PC-3 (cell line): ENCODE results near the gene HAVCR1.

Experiments
- EZH2 ChIP-seq: fragments of 300-600 bp; sonication (generic); IDR thresholded peaks from one replicate; pipeline ENCODE4 v1.6.1; 2017; ENCODE audit warnings: antibody characterized with exemption, mild to moderate bottlenecking, low read length; ENCODE audit not compliant: unreplicated experiment
- EZH2phosphoT487 ChIP-seq: fragments of 300-600 bp; sonication (generic); IDR thresholded peaks from 2 replicates; pipeline ENCODE4 v1.6.1; 2018; ENCODE audit warnings: mild to moderate bottlenecking, antibody characterized with exemption, low read length, borderline replicate concordance
- TF ChIP-seq, protein P1 (sequence below): fragments of 300-600 bp; sonication (generic); conservative IDR thresholded peaks from 2 replicates; pipeline ENCODE4 v1.5.1; 2017; ENCODE audit warnings: antibody characterized with exemption, low read depth, mild to moderate bottlenecking, low read length

DNA sequence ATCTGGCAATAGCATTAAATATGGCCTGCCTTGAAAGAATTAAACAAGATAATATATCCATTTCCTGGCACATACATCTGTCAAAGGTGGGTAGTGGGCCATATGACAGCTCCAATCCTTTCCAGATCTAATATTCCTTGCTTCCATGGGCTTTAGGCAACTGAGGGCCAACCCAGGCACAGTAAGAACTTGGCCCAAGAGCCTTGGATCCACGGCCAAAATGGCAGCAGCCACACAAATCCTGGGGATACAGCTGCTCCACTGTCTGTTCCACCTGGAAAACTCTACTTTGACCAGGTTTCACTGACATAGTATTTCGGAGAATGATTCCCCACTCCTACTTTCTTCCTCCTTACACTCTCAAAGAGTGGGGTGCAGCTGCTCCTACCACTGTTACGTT lies 13.3 kb downstream of the HAVCR1 start:
- TF ChIP-seq EZH2phosphoT487: no peak
- TF ChIP-seq, protein P1, sequence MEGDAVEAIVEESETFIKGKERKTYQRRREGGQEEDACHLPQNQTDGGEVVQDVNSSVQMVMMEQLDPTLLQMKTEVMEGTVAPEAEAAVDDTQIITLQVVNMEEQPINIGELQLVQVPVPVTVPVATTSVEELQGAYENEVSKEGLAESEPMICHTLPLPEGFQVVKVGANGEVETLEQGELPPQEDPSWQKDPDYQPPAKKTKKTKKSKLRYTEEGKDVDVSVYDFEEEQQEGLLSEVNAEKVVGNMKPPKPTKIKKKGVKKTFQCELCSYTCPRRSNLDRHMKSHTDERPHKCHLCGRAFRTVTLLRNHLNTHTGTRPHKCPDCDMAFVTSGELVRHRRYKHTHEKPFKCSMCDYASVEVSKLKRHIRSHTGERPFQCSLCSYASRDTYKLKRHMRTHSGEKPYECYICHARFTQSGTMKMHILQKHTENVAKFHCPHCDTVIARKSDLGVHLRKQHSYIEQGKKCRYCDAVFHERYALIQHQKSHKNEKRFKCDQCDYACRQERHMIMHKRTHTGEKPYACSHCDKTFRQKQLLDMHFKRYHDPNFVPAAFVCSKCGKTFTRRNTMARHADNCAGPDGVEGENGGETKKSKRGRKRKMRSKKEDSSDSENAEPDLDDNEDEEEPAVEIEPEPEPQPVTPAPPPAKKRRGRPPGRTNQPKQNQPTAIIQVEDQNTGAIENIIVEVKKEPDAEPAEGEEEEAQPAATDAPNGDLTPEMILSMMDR: no peak
- TF ChIP-seq EZH2: no peak
